WTC11 (cell line): ENCODE data around the gene ATP8B3.

Experiments
- ETV6 ChIP-seq: sonication (generic); formaldehyde crosslinking; IDR thresholded peaks from 2 replicates; pipeline ENCODE4 v1.8.1; 2022; ENCODE audit warnings: mild to moderate bottlenecking, missing genetic modification reagents
- NFE2L1 ChIP-seq: sonication (generic); formaldehyde crosslinking; IDR thresholded peaks from 2 replicates; pipeline ENCODE4 v1.8.1; 2023; ENCODE audit warnings: missing genetic modification reagents
- TF ChIP-seq, protein P1 (sequence below): sonication (generic); formaldehyde crosslinking; IDR thresholded peaks from 2 replicates; pipeline ENCODE4 v1.8.0; 2023; ENCODE audit warnings: missing genetic modification reagents, mild to moderate bottlenecking, borderline replicate concordance
- TF ChIP-seq, protein P2 (sequence below): fragments of 200-600 bp; IDR thresholded peaks from 2 replicates; pipeline ENCODE4 v1.8.0; 2022; ENCODE audit warnings: antibody characterized with exemption
- TF ChIP-seq, protein P3 (sequence below): sonication (generic); formaldehyde crosslinking; IDR thresholded peaks from 2 replicates; pipeline ENCODE4 v1.8.1; 2023; ENCODE audit warnings: mild to moderate bottlenecking, missing genetic modification reagents, moderate library complexity

DNA sequence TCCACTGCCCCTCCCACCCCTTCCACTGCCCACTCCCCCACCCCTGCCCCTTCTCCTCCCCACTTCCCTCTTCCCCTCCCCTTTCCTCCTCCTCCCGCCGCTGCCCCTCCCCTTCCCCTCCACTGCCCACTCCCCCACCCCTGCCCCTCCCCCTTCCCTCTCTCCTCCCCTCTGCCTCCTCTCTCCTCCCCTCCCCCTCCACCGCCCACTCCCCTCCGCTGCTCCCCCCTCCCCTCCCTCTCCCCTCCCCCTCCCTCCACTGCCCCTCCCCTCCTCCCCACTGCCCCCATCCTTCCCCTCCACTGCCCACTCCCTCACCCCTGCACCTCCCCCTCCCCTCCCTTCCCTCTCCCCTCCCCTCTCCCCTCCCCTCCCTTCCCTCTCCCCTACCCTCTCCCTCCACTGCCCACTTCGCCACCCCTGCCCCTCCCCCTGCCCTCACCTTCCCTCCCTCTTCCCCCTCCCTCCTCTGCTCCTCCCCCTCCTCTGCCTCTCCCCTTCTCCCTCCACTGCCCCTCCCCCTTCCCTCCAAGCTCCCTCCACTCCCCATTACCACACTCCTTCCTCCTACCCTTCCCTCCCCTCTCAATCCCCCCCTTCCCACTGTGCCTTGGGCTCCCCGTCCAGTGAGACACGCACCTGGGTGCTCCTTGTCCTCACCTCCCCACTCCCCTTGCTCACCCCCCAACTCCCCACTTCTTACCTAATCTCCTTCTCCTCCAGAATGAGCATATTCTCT lies 21.9 kb downstream of the ATP8B3 start:
- TF ChIP-seq, protein P1, sequence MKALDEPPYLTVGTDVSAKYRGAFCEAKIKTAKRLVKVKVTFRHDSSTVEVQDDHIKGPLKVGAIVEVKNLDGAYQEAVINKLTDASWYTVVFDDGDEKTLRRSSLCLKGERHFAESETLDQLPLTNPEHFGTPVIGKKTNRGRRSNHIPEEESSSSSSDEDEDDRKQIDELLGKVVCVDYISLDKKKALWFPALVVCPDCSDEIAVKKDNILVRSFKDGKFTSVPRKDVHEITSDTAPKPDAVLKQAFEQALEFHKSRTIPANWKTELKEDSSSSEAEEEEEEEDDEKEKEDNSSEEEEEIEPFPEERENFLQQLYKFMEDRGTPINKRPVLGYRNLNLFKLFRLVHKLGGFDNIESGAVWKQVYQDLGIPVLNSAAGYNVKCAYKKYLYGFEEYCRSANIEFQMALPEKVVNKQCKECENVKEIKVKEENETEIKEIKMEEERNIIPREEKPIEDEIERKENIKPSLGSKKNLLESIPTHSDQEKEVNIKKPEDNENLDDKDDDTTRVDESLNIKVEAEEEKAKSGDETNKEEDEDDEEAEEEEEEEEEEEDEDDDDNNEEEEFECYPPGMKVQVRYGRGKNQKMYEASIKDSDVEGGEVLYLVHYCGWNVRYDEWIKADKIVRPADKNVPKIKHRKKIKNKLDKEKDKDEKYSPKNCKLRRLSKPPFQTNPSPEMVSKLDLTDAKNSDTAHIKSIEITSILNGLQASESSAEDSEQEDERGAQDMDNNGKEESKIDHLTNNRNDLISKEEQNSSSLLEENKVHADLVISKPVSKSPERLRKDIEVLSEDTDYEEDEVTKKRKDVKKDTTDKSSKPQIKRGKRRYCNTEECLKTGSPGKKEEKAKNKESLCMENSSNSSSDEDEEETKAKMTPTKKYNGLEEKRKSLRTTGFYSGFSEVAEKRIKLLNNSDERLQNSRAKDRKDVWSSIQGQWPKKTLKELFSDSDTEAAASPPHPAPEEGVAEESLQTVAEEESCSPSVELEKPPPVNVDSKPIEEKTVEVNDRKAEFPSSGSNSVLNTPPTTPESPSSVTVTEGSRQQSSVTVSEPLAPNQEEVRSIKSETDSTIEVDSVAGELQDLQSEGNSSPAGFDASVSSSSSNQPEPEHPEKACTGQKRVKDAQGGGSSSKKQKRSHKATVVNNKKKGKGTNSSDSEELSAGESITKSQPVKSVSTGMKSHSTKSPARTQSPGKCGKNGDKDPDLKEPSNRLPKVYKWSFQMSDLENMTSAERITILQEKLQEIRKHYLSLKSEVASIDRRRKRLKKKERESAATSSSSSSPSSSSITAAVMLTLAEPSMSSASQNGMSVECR (CRISPR knock-in tag) = no peak
- TF ChIP-seq, protein P2, sequence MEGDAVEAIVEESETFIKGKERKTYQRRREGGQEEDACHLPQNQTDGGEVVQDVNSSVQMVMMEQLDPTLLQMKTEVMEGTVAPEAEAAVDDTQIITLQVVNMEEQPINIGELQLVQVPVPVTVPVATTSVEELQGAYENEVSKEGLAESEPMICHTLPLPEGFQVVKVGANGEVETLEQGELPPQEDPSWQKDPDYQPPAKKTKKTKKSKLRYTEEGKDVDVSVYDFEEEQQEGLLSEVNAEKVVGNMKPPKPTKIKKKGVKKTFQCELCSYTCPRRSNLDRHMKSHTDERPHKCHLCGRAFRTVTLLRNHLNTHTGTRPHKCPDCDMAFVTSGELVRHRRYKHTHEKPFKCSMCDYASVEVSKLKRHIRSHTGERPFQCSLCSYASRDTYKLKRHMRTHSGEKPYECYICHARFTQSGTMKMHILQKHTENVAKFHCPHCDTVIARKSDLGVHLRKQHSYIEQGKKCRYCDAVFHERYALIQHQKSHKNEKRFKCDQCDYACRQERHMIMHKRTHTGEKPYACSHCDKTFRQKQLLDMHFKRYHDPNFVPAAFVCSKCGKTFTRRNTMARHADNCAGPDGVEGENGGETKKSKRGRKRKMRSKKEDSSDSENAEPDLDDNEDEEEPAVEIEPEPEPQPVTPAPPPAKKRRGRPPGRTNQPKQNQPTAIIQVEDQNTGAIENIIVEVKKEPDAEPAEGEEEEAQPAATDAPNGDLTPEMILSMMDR = no peak
- TF ChIP-seq NFE2L1 (CRISPR knock-in tag) = no peak
- TF ChIP-seq ETV6 = no peak
- TF ChIP-seq, protein P3, sequence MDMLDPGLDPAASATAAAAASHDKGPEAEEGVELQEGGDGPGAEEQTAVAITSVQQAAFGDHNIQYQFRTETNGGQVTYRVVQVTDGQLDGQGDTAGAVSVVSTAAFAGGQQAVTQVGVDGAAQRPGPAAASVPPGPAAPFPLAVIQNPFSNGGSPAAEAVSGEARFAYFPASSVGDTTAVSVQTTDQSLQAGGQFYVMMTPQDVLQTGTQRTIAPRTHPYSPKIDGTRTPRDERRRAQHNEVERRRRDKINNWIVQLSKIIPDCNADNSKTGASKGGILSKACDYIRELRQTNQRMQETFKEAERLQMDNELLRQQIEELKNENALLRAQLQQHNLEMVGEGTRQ (CRISPR knock-in tag) = no peak
